ENCODE results near the gene PPM1N.

DNA sequence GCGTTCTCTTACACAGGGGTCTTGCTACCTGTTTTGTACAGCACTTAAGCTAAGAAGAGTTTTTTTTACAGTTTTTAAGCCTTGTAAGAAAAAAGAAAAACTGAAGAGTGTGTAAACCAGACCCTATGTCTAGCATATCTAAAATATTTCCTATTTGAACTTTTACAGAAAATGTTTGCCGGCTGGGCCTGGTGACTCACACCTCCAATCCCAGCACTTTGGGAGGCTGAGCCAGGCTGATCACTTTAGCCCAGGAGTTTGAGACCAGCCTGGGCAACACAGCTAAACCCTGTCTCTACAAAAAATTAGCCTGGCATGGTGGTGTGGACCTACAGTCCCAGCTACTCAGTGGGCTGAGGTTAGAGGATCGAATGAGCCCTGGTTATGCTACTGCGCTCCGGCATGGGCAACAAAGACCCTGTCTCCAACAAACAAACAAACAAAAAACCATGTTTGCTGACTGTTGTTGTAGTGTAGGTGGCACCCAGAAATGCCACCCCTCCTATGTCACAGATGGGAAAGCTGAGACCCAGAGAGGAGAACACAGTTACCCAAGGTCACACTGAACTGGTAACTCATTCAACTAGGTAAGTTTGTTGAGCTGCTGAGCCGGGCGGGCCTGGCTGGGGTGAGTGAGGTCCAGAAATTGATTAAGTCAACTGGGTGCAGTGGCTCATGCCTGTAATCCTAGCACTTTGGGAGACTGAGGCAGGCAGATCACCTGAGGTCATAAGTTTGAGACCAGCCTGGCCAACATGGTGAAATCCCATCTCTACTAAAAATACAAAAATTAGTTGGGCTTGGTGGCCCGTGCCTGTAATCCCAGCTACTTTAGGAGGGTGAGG lies 7.1 kb downstream of the PPM1N start:
- TF ChIP-seq POLR2A (IDR thresholded peaks at IDR 0.05; ENCODE audit: low read length) (no peak), GATA1 (IDR thresholded peaks at IDR 0.05; ENCODE audit: low read depth, low read length) (no peak)

All from erythroblast (primary cell).